ENCODE data around the gene NID1.
"Not testable (repeated sequence)": the region's sequence is repeated elsewhere in the genome, so short reads cannot be mapped to it uniquely, and the experiment has no call there.

NID1 gene

GRCh38 chr1:236023926-236024565 is 40.8 kb downstream of the NID1 start:
- no peak for DNase-seq (ENCODE audit: low read depth)

GRCh38 chr1:236021424-236022135 is 43.3 kb downstream of the NID1 start:
- DNase-seq (ENCODE audit: low read depth), result no peak

- DNase-seq (ENCODE audit: low read depth), result no peak
Measured at GRCh38 chr1:236020359-236021219, 44.3 kb downstream of the NID1 start.

GRCh38 chr1:236018885-236019453 is 45.9 kb downstream of the NID1 start:
- DNase-seq (ENCODE audit: low read depth), result no peak

GRCh38 chr1:236016782-236017400 is 48.0 kb downstream of the NID1 start:
- no peak for DNase-seq (ENCODE audit: low read depth)

- no peak for DNase-seq (ENCODE audit: low read depth)
Measured at GRCh38 chr1:236016083-236016482, 48.8 kb downstream of the NID1 start.

- DNase-seq (ENCODE audit: low read depth), result no peak
Measured at GRCh38 chr1:236015539-236015938, 49.4 kb downstream of the NID1 start.

GRCh38 chr1:236013330-236013729 is 51.6 kb downstream of the NID1 start:
- no peak for DNase-seq (ENCODE audit: low read depth)

GRCh38 chr1:236011641-236012040 is 53.2 kb downstream of the NID1 start:
- no peak for DNase-seq (ENCODE audit: low read depth)

GRCh38 chr1:236010443-236010842 is 54.4 kb downstream of the NID1 start:
- DNase-seq (ENCODE audit: low read depth), result no peak

- no peak for DNase-seq (ENCODE audit: low read depth)
Measured at GRCh38 chr1:236009857-236010256, 55.0 kb downstream of the NID1 start.

- no peak for DNase-seq (ENCODE audit: low read depth)
Measured at GRCh38 chr1:236009191-236009590, 55.7 kb downstream of the NID1 start.

- DNase-seq (ENCODE audit: low read depth), result no peak
Measured at GRCh38 chr1:236007781-236008180, 57.1 kb downstream of the NID1 start.

- DNase-seq (ENCODE audit: low read depth), result not testable (repeated sequence)
Measured at GRCh38 chr1:236003058-236003457, 61.8 kb downstream of the NID1 start.

- no peak for DNase-seq (ENCODE audit: low read depth)
Measured at GRCh38 chr1:236002572-236002971, 62.3 kb downstream of the NID1 start.

- no peak for DNase-seq (ENCODE audit: low read depth)
Measured at GRCh38 chr1:236002025-236002390, 62.9 kb downstream of the NID1 start.

GRCh38 chr1:236000781-236001180 is 64.1 kb downstream of the NID1 start:
- no peak for DNase-seq (ENCODE audit: low read depth)

- DNase-seq (ENCODE audit: low read depth), result peak; percentile 36
Measured at GRCh38 chr1:235999259-235999925, 65.5 kb downstream of the NID1 start.

GRCh38 chr1:235998812-235999211 is 66.1 kb downstream of the NID1 start:
- DNase-seq (ENCODE audit: low read depth), result no peak

- no peak for DNase-seq (ENCODE audit: low read depth)
Measured at GRCh38 chr1:235997931-235998330, 67.0 kb downstream of the NID1 start.

- no peak for DNase-seq (ENCODE audit: low read depth)
Measured at GRCh38 chr1:235997049-235997448, 67.8 kb downstream of the NID1 start.

Measured in stimulated activated CD8-positive, alpha-beta memory T cell treated with anti-CD3 and anti-CD28 coated beads, Interleukin-15, amount 100 ng/mL, for 24 hours (primary cell).